Renal cortex interstitium (tissue), 15 donors: ENCODE results near the gene SMG1. TPM values are rescaled to one million over a fixed set of nuclear protein-coding genes. Genes with fewer than 3 reads are reported as not detected.
A peak's percentile ranks its signal among the peaks of the same experiment; 100 is the strongest.
"Not testable (repeated sequence)": the region's sequence is repeated elsewhere in the genome, so short reads cannot be mapped to it uniquely, and the experiment has no call there.

Experiments used
- DNase-seq, 11 donors: peaks; one replicate each; pipeline ENCODE4 v3.0.0-alpha.2; 2013; ENCODE audit warnings: low read depth in 9 of 11, low spot score in 4 of 11; ENCODE audit errors: extremely low read depth in 1 of 11
- long read RNA-seq, 16 experiments: transcript quantifications; one replicate each; lab custom pipeline, GENCODE V29; 2026
- polyA plus RNA-seq, 3 donors: library from polyadenylated mRNA; unstranded; fragments of 120-200 nt; gene quantifications; one replicate each; pipeline ENCODE4 v1.2.1, GENCODE V29; 2013; ENCODE audit not compliant: insufficient read length in 3 of 3

The SMG1 gene
- 10 to 100 TPM; 56.8 to 71.6 (median 60.6) TPM for polyA plus RNA-seq
- long read RNA-seq, donor 1: 0 reads
- long read RNA-seq, donor 2: 0 reads
- long read RNA-seq, donor 3: 0 reads
- long read RNA-seq, donor 4: 0 reads
- long read RNA-seq, donor 5: 0 reads
- long read RNA-seq, donor 6: 0 reads
- long read RNA-seq, donor 7: 0 reads
- long read RNA-seq, donor 8: 0 reads
- long read RNA-seq, donor 9, partial matches to known transcripts: 5 of 5 reads
- long read RNA-seq, donor 9, other reads (novel, unspliced or antisense): 0 of 5 reads
- long read RNA-seq, donor 10, partial matches to known transcripts: 22 of 22 reads
- long read RNA-seq, donor 10, other reads (novel, unspliced or antisense): 0 of 22 reads
- long read RNA-seq, donor 11: 0 reads
- long read RNA-seq, donor 12: 0 reads
- long read RNA-seq, donor 13: 0 reads
- long read RNA-seq, donor 14: 0 reads
- long read RNA-seq, donor 15: 0 reads
- long read RNA-seq, donor 16, partial matches to known transcripts: 33 of 33 reads
- long read RNA-seq, donor 16, other reads (novel, unspliced or antisense): 0 of 33 reads

- DNase-seq: peak; percentile 77 to 88 (median 82)
These were observed at the start of gene SMG1 for GRCh38 chr16:18925986-18926865. Gene SMG1 (minus strand): TSS chr16:18926408. CDS start chr16:18926041, 367 bp downstream.

- DNase-seq: no peak
These were observed 48.9 kb upstream of the SMG1 start for GRCh38 chr16:18975109-18975508.

- DNase-seq: no peak
These were observed 43.6 kb upstream of the SMG1 start for GRCh38 chr16:18969855-18970240.

GRCh38 chr16:18969050-18969854 lies 43.0 kb upstream of the SMG1 start:
- peak in 10 of 11 donors; percentile 33 to 69 (median 62) for DNase-seq

DNA sequence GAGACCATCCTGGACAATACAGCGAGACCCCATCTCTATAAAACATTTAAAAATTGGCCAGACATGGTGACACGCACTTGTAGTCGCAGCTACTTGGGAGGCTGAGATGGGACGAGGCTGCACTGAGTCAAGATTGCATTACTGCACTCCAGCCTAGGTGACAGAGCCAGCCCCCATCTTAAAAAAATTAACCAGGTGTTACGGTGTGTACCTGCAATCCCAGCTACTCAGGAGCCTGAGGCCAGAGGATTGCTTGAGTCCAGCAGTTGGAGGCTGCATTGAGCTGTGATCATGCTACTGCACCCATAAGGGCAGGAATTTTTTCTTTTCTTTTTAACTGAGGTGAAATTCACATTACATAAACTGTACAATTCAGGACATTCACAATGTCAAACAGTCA lies 40.6 kb upstream of the SMG1 start:
- no peak for DNase-seq

GRCh38 chr16:18965555-18965954 lies 39.3 kb upstream of the SMG1 start:
- no peak for DNase-seq

DNA sequence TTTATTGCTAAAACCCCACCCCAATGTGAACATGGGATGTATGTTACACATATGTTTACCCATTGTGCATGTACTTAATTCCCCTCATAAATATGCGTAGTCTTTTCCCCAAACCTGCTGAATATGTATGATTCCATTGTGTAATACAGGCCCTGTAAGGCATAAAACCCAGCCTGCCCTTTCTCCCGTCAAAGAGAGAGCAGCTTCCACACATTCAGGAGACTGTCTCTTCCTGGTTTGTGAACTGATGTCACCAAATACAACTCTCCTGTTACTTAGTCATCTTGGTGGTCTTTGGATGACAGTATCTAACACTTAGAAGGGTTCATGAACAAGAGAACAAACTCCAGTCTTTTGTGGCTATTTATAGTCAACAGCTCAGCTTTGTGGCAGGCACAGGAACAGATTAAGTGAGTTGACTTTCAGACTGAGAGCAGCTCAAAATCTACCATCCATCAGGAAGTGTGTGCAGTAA lies 32.9 kb upstream of the SMG1 start:
- no peak for DNase-seq

- DNase-seq: no peak
These were observed 32.4 kb upstream of the SMG1 start for GRCh38 chr16:18958621-18959029.

GRCh38 chr16:18956658-18957241 lies 30.5 kb upstream of the SMG1 start:
- not testable (repeated sequence) for DNase-seq

DNA sequence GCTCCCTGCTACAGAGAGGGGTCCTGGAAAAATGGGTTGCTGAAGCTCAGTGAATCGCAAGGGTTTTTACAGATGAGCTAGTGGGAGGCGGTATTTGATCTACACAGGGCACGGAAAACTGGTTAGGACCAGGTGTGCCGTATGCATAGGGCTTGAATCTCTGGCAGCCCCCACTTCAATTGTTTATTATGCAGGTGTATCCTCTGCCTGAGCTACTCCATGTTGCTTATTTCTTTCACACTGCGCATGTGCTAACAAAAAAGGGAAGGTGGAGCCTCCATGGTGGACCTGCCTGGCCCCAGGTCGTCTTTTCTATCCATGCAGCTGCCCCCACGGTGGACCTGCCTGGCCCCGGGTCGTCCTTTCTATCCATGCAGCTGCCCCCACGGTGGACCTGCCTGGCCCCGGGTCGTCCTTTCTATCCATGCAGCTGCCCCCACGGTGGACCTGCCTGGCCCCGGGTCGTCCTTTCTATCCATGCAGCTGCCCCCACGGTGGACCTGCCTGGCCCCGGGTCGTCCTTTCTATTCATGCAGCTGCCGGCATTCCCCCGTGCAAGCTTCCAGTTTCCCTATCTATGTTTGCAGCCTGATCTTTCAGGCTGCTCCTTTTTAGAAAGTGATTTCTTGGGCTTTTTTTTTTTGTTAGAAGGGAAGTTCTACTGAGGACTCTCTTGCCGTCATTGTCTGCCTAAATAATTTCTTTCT lies 29.8 kb upstream of the SMG1 start:
- DNase-seq: not testable (repeated sequence)

DNA sequence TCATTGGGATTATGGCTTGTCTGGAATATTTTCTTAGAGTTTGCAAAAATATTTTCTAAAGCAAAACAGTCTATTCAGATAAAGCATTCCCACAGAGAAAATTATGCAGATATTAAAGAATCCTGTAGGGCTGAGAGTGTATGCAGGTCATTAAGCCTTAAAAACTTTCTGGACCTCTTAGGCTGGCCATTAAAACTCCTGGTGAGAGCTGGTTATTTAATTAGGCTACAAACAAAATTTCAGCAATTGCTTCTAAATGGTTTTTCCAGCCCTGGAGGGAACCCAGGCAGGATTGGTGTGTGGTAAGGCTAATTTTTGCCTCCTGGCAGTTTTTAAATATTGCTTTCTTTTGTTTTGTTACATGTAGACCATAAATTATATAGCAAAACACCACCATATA lies 27.3 kb upstream of the SMG1 start:
- no peak for DNase-seq

DNA sequence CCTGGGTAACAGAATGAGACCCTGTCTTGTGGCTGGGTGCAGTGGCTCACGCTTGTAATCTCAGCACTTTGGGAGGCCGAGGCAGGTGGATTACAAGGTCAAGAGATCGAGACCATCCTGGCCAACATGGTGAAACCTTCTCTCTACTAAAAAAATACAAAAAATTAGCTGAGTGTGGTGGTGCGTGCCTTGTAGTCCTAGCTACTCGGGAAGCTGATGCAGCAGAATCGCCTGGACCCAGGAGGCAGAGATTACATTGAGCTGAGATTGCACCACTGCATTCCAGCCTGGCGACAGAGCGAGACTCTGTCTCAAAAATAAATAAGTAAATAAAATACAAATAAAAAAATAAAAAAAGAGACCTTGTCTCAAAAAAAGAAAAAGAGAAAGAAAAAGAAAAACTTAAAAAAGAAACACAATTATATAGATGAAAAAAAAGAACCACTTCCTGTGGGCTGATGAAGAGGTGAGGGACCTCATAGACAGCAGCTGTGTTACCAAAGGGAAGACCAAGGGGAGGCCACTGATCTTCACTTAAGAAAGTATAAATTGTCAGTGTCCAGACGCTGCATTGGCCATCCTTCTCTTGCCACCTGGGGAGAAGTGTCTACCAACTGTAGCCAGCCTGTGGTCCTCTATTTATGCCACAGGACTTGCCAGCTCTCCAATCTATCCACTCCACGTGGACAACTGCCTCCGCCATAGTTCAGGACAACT lies 24.4 kb upstream of the SMG1 start:
- DNase-seq: no peak

GRCh38 chr16:18948372-18949020 lies 22.3 kb upstream of the SMG1 start:
- DNase-seq: no peak

GRCh38 chr16:18945233-18945632 lies 19.0 kb upstream of the SMG1 start:
- DNase-seq: no peak

GRCh38 chr16:18943414-18943813 lies 17.2 kb upstream of the SMG1 start:
- DNase-seq: no peak

DNA sequence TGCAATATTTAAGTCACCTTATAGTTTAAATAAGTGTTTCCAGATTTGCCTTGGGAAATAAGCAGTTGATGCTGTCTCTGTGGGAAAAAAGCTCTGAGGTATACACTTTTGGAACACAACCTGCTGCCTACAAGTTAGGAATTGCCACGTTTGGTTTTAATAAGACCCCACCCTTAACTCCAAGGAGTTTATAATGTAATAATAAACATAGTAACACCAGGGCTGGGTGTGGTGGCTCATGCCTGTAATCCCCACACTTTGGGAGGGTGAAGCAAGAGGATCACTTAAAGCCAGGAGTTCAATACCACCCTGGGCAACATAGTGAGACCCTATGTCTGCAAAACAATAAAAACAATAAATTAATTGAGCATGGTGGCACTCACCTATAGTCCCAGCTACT lies 15.9 kb upstream of the SMG1 start:
- no peak for DNase-seq

GRCh38 chr16:18941471-18941870 lies 15.3 kb upstream of the SMG1 start:
- no peak for DNase-seq
